WTC11 (cell line): ENCODE data around the gene HEBP1. TPM values are rescaled to one million over a fixed set of nuclear protein-coding genes. Genes with fewer than 3 reads are reported as not detected.

ENCODE experiments used
- ATAC-seq: fragments of 200-7000 bp; cut with Tn5 transposase; 2 replicates; pipeline ENCODE4 v1.10.0; 2021; ENCODE audit warnings: mild to moderate bottlenecking, moderate library complexity
- CTCF ChIA-PET: fragments of 300-600 bp; sonication (Branson Sonifier 250); formaldehyde crosslinking; loops from one replicate; lab custom pipeline; 2021; ENCODE audit warnings: antibody characterized with exemption; lab: Charles Lee
- POLR2A ChIA-PET: fragments of 350-600 bp; sonication (Branson Sonifier 250); formaldehyde crosslinking; loops from one replicate; lab custom pipeline; 2021; ENCODE audit warnings: antibody characterized with exemption; lab: Charles Lee
- DNase-seq: peaks from one replicate; pipeline ENCODE4 v3.0.0; 2021; ENCODE audit warnings: low spot score
- H3K27ac Mint-ChIP-seq: 2 replicates; pipeline ENCODE4 v1.8.0; 2021; ENCODE audit warnings: mixed read lengths
- H3K27me3 Mint-ChIP-seq: 2 replicates; pipeline ENCODE4 v1.8.0; 2021; ENCODE audit warnings: low read depth, mild to moderate bottlenecking, moderate library complexity, mixed read lengths
- H3K36me3 Mint-ChIP-seq: 2 replicates; pipeline ENCODE4 v1.8.0; 2021; ENCODE audit warnings: mixed read lengths
- H3K4me1 Mint-ChIP-seq: 2 replicates; pipeline ENCODE4 v1.8.0; 2022; ENCODE audit warnings: mixed read lengths
- H3K4me3 Mint-ChIP-seq: 2 replicates; pipeline ENCODE4 v1.8.0; 2021; ENCODE audit warnings: mild to moderate bottlenecking, moderate library complexity, mixed read lengths
- H3K9me3 Mint-ChIP-seq: 2 replicates; pipeline ENCODE4 v1.8.0; 2021; ENCODE audit warnings: mixed read lengths
- ATF1 ChIP-seq: sonication (generic); formaldehyde crosslinking; IDR thresholded peaks from 2 replicates; pipeline ENCODE4 v1.8.1; 2023; ENCODE audit warnings: mild to moderate bottlenecking, moderate library complexity, missing genetic modification reagents
- CREB1 ChIP-seq: sonication (generic); formaldehyde crosslinking; IDR thresholded peaks from 2 replicates; pipeline ENCODE4 v1.8.0; 2023; ENCODE audit warnings: mild to moderate bottlenecking, missing genetic modification reagents
- ELF4 ChIP-seq: sonication (generic); formaldehyde crosslinking; IDR thresholded peaks from 2 replicates; pipeline ENCODE4 v1.8.1; 2022; ENCODE audit warnings: low read depth, mild to moderate bottlenecking, moderate library complexity, missing genetic modification reagents
- ETV6 ChIP-seq: sonication (generic); formaldehyde crosslinking; IDR thresholded peaks from 2 replicates; pipeline ENCODE4 v1.8.1; 2022; ENCODE audit warnings: mild to moderate bottlenecking, missing genetic modification reagents
- GRHL2 ChIP-seq: fragments of 250-450 bp; sonication (Bioruptor Pico); IDR thresholded peaks from 2 replicates; pipeline ENCODE4 v1.8.0; 2022; ENCODE audit warnings: mild to moderate bottlenecking, moderate library complexity; ENCODE audit not compliant: insufficient replicate concordance, severe bottlenecking
- JAZF1 ChIP-seq: fragments of 250-450 bp; sonication (Bioruptor Pico); IDR thresholded peaks from 2 replicates; pipeline ENCODE4 v1.9.0; 2021; ENCODE audit warnings: moderate library complexity, mild to moderate bottlenecking, inconsistent platforms
- JUN ChIP-seq: sonication (generic); formaldehyde crosslinking; IDR thresholded peaks from 2 replicates; pipeline ENCODE4 v1.8.0; 2023; ENCODE audit warnings: mild to moderate bottlenecking, missing genetic modification reagents
- MXD4 ChIP-seq: fragments of 250-450 bp; sonication (Bioruptor Pico); IDR thresholded peaks from 2 replicates; pipeline ENCODE4 v1.8.0; 2021; ENCODE audit warnings: mild to moderate bottlenecking, moderate library complexity, borderline replicate concordance
- NR3C1 ChIP-seq: sonication (generic); formaldehyde crosslinking; conservative IDR thresholded peaks from 2 replicates; pipeline ENCODE4 v1.8.1; 2023; ENCODE audit warnings: low read depth, mild to moderate bottlenecking, missing genetic modification reagents
- SOX15 ChIP-seq: fragments of 250-450 bp; sonication (Bioruptor Pico); IDR thresholded peaks from 2 replicates; pipeline ENCODE4 v1.9.0; 2021; ENCODE audit warnings: mild to moderate bottlenecking
- ZNF317 ChIP-seq: sonication (generic); formaldehyde crosslinking; IDR thresholded peaks from 2 replicates; pipeline ENCODE4 v1.8.1; 2023; ENCODE audit warnings: low read depth, mild to moderate bottlenecking, moderate library complexity, missing genetic modification reagents, borderline replicate concordance
- ZNF671 ChIP-seq: fragments of 250-450 bp; sonication (Bioruptor Pico); IDR thresholded peaks from 2 replicates; pipeline ENCODE4 v1.8.0; 2021; ENCODE audit warnings: mild to moderate bottlenecking
- total RNA-seq: library from RNA; stranded (reverse); gene quantifications from 3 replicates; pipeline ENCODE4 v1.2.3, GENCODE V29; 2021
- TF ChIP-seq, protein P1 (sequence below): sonication (generic); formaldehyde crosslinking; IDR thresholded peaks from 2 replicates; pipeline ENCODE4 v1.8.0; 2023; ENCODE audit warnings: mild to moderate bottlenecking, missing genetic modification reagents
- TF ChIP-seq, protein P2 (sequence below): sonication (generic); formaldehyde crosslinking; conservative IDR thresholded peaks from 2 replicates; pipeline ENCODE4 v1.8.1; 2022; ENCODE audit warnings: mild to moderate bottlenecking, missing genetic modification reagents
- TF ChIP-seq, protein P3 (sequence below): fragments of 250-450 bp; sonication (Bioruptor Pico); IDR thresholded peaks from 2 replicates; pipeline ENCODE4 v1.9.0; 2021; ENCODE audit warnings: mild to moderate bottlenecking
- TF ChIP-seq, protein P4 (sequence below): sonication (generic); formaldehyde crosslinking; IDR thresholded peaks from 2 replicates; pipeline ENCODE4 v1.8.1; 2022; ENCODE audit warnings: mild to moderate bottlenecking, moderate library complexity, missing genetic modification reagents
- TF ChIP-seq, protein P5 (sequence below): sonication (generic); formaldehyde crosslinking; IDR thresholded peaks from 2 replicates; pipeline ENCODE4 v1.8.0; 2022; ENCODE audit warnings: mild to moderate bottlenecking, missing genetic modification reagents

Gene HEBP1
- total RNA-seq, 1 experiment from 2014 or later = 61.8 TPM

DNA sequence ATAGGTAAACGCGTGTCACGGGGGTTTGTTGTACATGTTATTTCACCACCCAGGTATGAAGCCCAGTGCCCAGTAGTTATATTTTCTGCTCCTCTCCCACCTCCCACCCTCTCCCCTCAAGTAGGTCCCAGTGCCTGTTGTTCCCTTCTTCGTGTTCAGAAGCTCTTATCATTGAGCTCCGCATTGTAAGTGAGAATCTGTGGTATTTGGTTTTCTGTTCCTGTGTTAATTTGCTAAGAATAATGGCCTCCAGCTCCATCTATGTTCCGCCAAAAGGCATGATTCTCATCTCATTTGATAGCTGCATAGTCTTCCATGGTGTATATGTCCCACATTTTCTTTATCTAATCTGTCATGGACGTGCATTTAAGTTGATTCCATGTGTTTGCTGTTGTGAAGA lies 41.2 kb downstream of the HEBP1 start (continued):
- TF ChIP-seq, protein P1, sequence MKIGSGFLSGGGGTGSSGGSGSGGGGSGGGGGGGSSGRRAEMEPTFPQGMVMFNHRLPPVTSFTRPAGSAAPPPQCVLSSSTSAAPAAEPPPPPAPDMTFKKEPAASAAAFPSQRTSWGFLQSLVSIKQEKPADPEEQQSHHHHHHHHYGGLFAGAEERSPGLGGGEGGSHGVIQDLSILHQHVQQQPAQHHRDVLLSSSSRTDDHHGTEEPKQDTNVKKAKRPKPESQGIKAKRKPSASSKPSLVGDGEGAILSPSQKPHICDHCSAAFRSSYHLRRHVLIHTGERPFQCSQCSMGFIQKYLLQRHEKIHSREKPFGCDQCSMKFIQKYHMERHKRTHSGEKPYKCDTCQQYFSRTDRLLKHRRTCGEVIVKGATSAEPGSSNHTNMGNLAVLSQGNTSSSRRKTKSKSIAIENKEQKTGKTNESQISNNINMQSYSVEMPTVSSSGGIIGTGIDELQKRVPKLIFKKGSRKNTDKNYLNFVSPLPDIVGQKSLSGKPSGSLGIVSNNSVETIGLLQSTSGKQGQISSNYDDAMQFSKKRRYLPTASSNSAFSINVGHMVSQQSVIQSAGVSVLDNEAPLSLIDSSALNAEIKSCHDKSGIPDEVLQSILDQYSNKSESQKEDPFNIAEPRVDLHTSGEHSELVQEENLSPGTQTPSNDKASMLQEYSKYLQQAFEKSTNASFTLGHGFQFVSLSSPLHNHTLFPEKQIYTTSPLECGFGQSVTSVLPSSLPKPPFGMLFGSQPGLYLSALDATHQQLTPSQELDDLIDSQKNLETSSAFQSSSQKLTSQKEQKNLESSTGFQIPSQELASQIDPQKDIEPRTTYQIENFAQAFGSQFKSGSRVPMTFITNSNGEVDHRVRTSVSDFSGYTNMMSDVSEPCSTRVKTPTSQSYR (CRISPR knock-in tag) = no peak
- TF ChIP-seq, protein P2, sequence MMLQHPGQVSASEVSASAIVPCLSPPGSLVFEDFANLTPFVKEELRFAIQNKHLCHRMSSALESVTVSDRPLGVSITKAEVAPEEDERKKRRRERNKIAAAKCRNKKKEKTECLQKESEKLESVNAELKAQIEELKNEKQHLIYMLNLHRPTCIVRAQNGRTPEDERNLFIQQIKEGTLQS (CRISPR knock-in tag) = no peak
- TF ChIP-seq, protein P3, sequence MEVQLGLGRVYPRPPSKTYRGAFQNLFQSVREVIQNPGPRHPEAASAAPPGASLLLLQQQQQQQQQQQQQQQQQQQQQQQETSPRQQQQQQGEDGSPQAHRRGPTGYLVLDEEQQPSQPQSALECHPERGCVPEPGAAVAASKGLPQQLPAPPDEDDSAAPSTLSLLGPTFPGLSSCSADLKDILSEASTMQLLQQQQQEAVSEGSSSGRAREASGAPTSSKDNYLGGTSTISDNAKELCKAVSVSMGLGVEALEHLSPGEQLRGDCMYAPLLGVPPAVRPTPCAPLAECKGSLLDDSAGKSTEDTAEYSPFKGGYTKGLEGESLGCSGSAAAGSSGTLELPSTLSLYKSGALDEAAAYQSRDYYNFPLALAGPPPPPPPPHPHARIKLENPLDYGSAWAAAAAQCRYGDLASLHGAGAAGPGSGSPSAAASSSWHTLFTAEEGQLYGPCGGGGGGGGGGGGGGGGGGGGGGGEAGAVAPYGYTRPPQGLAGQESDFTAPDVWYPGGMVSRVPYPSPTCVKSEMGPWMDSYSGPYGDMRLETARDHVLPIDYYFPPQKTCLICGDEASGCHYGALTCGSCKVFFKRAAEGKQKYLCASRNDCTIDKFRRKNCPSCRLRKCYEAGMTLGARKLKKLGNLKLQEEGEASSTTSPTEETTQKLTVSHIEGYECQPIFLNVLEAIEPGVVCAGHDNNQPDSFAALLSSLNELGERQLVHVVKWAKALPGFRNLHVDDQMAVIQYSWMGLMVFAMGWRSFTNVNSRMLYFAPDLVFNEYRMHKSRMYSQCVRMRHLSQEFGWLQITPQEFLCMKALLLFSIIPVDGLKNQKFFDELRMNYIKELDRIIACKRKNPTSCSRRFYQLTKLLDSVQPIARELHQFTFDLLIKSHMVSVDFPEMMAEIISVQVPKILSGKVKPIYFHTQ (CRISPR knock-in tag) = no peak

DNA sequence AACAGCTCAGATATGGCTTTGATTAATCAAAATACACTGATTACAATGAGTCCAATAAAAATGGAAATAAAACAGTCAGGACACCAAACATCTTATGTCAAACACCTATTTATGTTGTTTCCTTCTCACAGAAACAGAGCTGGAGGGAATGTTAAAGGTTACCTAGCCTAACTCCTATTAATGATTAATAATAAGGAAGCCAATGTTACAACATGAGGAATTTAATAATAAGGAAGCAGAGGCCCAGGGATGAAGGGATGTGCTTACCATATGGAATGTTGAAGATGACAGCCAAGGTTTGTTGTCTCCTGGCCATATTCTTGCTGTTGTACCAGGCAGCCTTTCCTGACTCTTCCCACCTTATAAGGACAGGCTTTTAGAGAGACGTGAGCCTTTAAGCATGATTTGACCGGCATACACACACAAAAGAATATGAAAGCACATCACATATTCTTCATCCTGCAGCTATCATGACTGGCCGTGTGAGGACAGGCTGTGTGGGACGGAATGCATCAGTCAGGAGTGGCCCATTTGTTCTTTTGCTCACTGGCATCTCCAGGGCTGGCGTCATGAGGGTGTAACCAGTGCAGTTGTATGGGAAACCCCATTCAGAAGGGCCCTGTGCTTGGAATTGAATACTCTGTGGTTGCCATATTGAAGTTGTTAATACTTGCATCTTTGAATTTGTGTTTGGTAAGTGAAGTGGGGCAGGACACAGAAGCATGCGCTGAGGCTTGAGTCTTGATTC lies 45.0 kb downstream of the HEBP1 start:
- DNase-seq = no peak
- Mint-ChIP-seq H3K36me3 (no peaks in the 10 kb centered on the region), H3K27ac (no peak overlapping the region), H3K4me3 (no peak overlapping the region), H3K4me1 (no peaks in the 10 kb centered on the region), H3K9me3 (no peaks in the 10 kb centered on the region), H3K27me3 (no peaks in the 10 kb centered on the region)
- POLR2A ChIA-PET = interaction anchor here (0.6 kb wide), 1 partner anchor 241 kb away, joined by 4 read pairs; the partner anchor contains the start of gene EMP1
- no peak for ATAC-seq
- CTCF ChIA-PET = interaction anchor here (1.0 to 1.3 kb wide), 2 partner anchors 21 to 257 kb away, joined by 3 to 5 read pairs; no protein-coding TSS in a partner anchor
- TF ChIP-seq, protein P4, sequence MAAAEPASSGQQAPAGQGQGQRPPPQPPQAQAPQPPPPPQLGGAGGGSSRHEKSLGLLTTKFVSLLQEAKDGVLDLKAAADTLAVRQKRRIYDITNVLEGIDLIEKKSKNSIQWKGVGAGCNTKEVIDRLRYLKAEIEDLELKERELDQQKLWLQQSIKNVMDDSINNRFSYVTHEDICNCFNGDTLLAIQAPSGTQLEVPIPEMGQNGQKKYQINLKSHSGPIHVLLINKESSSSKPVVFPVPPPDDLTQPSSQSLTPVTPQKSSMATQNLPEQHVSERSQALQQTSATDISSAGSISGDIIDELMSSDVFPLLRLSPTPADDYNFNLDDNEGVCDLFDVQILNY (CRISPR knock-in tag) = no peak
- TF ChIP-seq GRHL2 (CRISPR knock-in tag) (no peak), ZNF671 (no peak), MXD4 (CRISPR knock-in tag) (no peak), JAZF1 (CRISPR knock-in tag) (no peak), NR3C1 (CRISPR knock-in tag) (no peak), CREB1 (CRISPR knock-in tag) (no peak), SOX15 (CRISPR knock-in tag) (no peak), ZNF317 (CRISPR knock-in tag) (no peak), ELF4 (no peak), JUN (CRISPR knock-in tag) (no peak), ETV6 (CRISPR knock-in tag) (no peak), ATF1 (CRISPR knock-in tag) (no peak)
- TF ChIP-seq, protein P5, sequence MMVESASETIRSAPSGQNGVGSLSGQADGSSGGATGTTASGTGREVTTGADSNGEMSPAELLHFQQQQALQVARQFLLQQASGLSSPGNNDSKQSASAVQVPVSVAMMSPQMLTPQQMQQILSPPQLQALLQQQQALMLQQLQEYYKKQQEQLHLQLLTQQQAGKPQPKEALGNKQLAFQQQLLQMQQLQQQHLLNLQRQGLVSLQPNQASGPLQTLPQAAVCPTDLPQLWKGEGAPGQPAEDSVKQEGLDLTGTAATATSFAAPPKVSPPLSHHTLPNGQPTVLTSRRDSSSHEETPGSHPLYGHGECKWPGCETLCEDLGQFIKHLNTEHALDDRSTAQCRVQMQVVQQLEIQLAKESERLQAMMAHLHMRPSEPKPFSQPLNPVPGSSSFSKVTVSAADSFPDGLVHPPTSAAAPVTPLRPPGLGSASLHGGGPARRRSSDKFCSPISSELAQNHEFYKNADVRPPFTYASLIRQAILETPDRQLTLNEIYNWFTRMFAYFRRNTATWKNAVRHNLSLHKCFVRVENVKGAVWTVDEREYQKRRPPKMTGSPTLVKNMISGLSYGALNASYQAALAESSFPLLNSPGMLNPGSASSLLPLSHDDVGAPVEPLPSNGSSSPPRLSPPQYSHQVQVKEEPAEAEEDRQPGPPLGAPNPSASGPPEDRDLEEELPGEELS = no peak
